OCI-LY7 (cell line): Measurements from ENCODE around the gene DPF3. TPM values are rescaled to one million over a fixed set of nuclear protein-coding genes. Genes with fewer than 3 reads are reported as not detected.

Experiments used
- BruUV-seq: library from RNA; stranded (reverse); fragments of 400-500 nt; replicated peaks from 2 replicates; lab custom pipeline; 2021; lab: Mats Ljungman, UMichigan
- CTCF ChIA-PET: fragments of 300-600 bp; sonication (Branson Sonifier 250); formaldehyde crosslinking; loops from one replicate; lab custom pipeline; 2022; ENCODE audit warnings: antibody characterized with exemption; ENCODE audit not compliant: unreplicated experiment; lab: Charles Lee
- POLR2A ChIA-PET: fragments of 300-600 bp; sonication (Branson Sonifier 250); formaldehyde crosslinking; loops from one replicate; lab custom pipeline; 2022; ENCODE audit warnings: antibody characterized with exemption; lab: Charles Lee
- DNase-seq: peaks from one replicate; pipeline ENCODE4 v3.0.0-alpha.2; 2015; ENCODE audit warnings: low spot score
- H2AFZ ChIP-seq: fragments of 200-600 bp; sonication (generic), shearing (Covaris generic); 2 replicates; pipeline ENCODE4 v1.6.1; 2014; ENCODE audit warnings: mild to moderate bottlenecking, antibody characterized with exemption, low read length, moderate library complexity
- H3K27ac ChIP-seq: fragments of 200-600 bp; sonication (generic); 2 replicates; pipeline ENCODE4 v1.5.1; 2014; ENCODE audit warnings: mixed run types, low read depth, mild to moderate bottlenecking, moderate library complexity, low read length, inconsistent platforms; ENCODE audit not compliant: poor library complexity, severe bottlenecking
- H3K36me3 ChIP-seq: fragments of 200-600 bp; sonication (generic); 2 replicates; pipeline ENCODE4 v1.6.1; 2014; ENCODE audit warnings: mild to moderate bottlenecking, antibody characterized with exemption, low read length, moderate library complexity, mixed read lengths; ENCODE audit not compliant: insufficient read depth
- H3K4me1 ChIP-seq: fragments of 200-600 bp; sonication (generic); 2 replicates; pipeline ENCODE4 v1.5.1; 2014; ENCODE audit warnings: mild to moderate bottlenecking, low read length; ENCODE audit not compliant: insufficient read depth, poor library complexity, severe bottlenecking
- H3K4me2 ChIP-seq: fragments of 200-600 bp; sonication (generic); 2 replicates; pipeline ENCODE4 v1.6.1; 2014; ENCODE audit warnings: mild to moderate bottlenecking, low read length
- H3K4me3 ChIP-seq: fragments of 200-600 bp; sonication (generic); 2 replicates; pipeline ENCODE4 v1.5.1; 2014; ENCODE audit warnings: mild to moderate bottlenecking, low read depth, low read length; ENCODE audit not compliant: poor library complexity, severe bottlenecking
- H3K79me2 ChIP-seq: fragments of 200-600 bp; sonication (generic); 2 replicates; pipeline ENCODE4 v1.6.1; 2016; ENCODE audit warnings: low read depth, mild to moderate bottlenecking, low read length, moderate library complexity, mixed read lengths; ENCODE audit not compliant: insufficient read depth
- H3K9me2 ChIP-seq: fragments of 200-600 bp; sonication (generic); 2 replicates; pipeline ENCODE4 v1.6.1; 2016; ENCODE audit warnings: mild to moderate bottlenecking, low read length, mixed read lengths; ENCODE audit not compliant: insufficient read depth
- H3K9me3 ChIP-seq: fragments of 200-600 bp; sonication (generic); 2 replicates; pipeline ENCODE4 v1.6.1; 2014; ENCODE audit warnings: mild to moderate bottlenecking, mixed run types, low read length, mixed read lengths
- H4K20me1 ChIP-seq: fragments of 200-600 bp; sonication (generic); 2 replicates; pipeline ENCODE4 v1.6.1; 2014; ENCODE audit warnings: mild to moderate bottlenecking, antibody characterized with exemption, low read length, moderate library complexity, mixed read lengths; ENCODE audit not compliant: insufficient read depth
- EZH2phosphoT487 ChIP-seq: fragments of 200-600 bp; sonication (generic); IDR thresholded peaks from 2 replicates; pipeline ENCODE4 v1.6.1; 2018; ENCODE audit warnings: low read depth, borderline replicate concordance, mild to moderate bottlenecking, mixed run types, antibody characterized with exemption, low read length, moderate library complexity, mixed read lengths
- intact Hi-C: fragments of 100-400 bp; cut with micrococcal nuclease; formaldehyde crosslinking; loops from one replicate; pipeline ENCODE4 v1.10.0; 2022; ENCODE audit not compliant: unreplicated experiment
- total RNA-seq, 2 experiments: library from RNA; depleted of rRNA in 1 of 2; stranded (reverse); fragments of >200 nt in 1 of 2; shearing (Covaris generic) in 1 of 2; gene quantifications; 2 replicates each; pipeline ENCODE4 v1.2.3, GENCODE V29; 2014 to 2022
- TF ChIP-seq, protein P1 (sequence below): fragments of 200-600 bp; sonication (generic); conservative IDR thresholded peaks from 2 replicates; pipeline ENCODE4 v1.5.1; 2014; ENCODE audit warnings: mild to moderate bottlenecking, antibody characterized with exemption, low read length, moderate library complexity, mixed read lengths

The DPF3 gene
- total RNA-seq, 2 experiments from 2014 or later = 0.42 TPM; not detected in 1

GRCh38 chr14:72920008-72920407 lies 26.1 kb upstream of the DPF3 start:
- Histone ChIP-seq H3K9me3 (no peaks in the 10 kb centered on the region), H3K36me3 (no peaks in the 10 kb centered on the region), H3K27ac (no peak overlapping the region), H3K79me2 (no peaks in the 10 kb centered on the region), H3K9me2 (no peaks in the 10 kb centered on the region), H3K4me1 (no peaks in the 10 kb centered on the region), H3K4me2 (no peak overlapping the region), H4K20me1 (no peaks in the 10 kb centered on the region), H2AFZ (no peak overlapping the region), H3K4me3 (no peak overlapping the region)
- no peak for DNase-seq
- ChIA-PET CTCF (no interaction called here), POLR2A (interaction anchor here (0.6 to 0.7 kb wide), 2 partner anchors 11 to 1184 kb away, joined by 3 to 5 read pairs; no protein-coding TSS in a partner anchor)
- BruUV-seq = no TSS peak
- intact Hi-C loops = no loop called here
- no peak for TF ChIP-seq EZH2phosphoT487
- TF ChIP-seq, protein P1, sequence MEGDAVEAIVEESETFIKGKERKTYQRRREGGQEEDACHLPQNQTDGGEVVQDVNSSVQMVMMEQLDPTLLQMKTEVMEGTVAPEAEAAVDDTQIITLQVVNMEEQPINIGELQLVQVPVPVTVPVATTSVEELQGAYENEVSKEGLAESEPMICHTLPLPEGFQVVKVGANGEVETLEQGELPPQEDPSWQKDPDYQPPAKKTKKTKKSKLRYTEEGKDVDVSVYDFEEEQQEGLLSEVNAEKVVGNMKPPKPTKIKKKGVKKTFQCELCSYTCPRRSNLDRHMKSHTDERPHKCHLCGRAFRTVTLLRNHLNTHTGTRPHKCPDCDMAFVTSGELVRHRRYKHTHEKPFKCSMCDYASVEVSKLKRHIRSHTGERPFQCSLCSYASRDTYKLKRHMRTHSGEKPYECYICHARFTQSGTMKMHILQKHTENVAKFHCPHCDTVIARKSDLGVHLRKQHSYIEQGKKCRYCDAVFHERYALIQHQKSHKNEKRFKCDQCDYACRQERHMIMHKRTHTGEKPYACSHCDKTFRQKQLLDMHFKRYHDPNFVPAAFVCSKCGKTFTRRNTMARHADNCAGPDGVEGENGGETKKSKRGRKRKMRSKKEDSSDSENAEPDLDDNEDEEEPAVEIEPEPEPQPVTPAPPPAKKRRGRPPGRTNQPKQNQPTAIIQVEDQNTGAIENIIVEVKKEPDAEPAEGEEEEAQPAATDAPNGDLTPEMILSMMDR = peak; percentile 37

GRCh38 chr14:72917094-72917802 lies 23.3 kb upstream of the DPF3 start:
- H3K4me2 ChIP-seq = no peak overlapping the region
- H3K9me3 ChIP-seq = no peaks in the 10 kb centered on the region
- no peak for TF ChIP-seq EZH2phosphoT487
- TF ChIP-seq, protein P1 = no peak
- H3K9me2 ChIP-seq = no peaks in the 10 kb centered on the region
- H3K4me1 ChIP-seq = no peaks in the 10 kb centered on the region
- no peak overlapping the region for H3K4me3 ChIP-seq
- H3K79me2 ChIP-seq = no peaks in the 10 kb centered on the region
- no peaks in the 10 kb centered on the region for H4K20me1 ChIP-seq
- no peak overlapping the region for H2AFZ ChIP-seq
- no TSS peak for BruUV-seq
- H3K27ac ChIP-seq = no peak overlapping the region
- ChIA-PET POLR2A (interaction anchor here (0.5 kb wide), 1 partner anchor 153 kb away, joined by 4 read pairs; no protein-coding TSS in a partner anchor), CTCF (no interaction called here)
- intact Hi-C loops = no loop called here
- DNase-seq = no peak
- H3K36me3 ChIP-seq = no peaks in the 10 kb centered on the region

GRCh38 chr14:72916174-72916573 lies 22.3 kb upstream of the DPF3 start:
- H2AFZ ChIP-seq = no peak overlapping the region
- DNase-seq = no peak
- H4K20me1 ChIP-seq = no peaks in the 10 kb centered on the region
- H3K9me3 ChIP-seq = no peaks in the 10 kb centered on the region
- POLR2A ChIA-PET = no interaction called here
- no peaks in the 10 kb centered on the region for H3K36me3 ChIP-seq
- TF ChIP-seq, protein P1 = no peak
- no peak for TF ChIP-seq EZH2phosphoT487
- no peak overlapping the region for H3K4me2 ChIP-seq
- intact Hi-C loops = no loop called here
- no peak overlapping the region for H3K4me3 ChIP-seq
- no TSS peak for BruUV-seq
- CTCF ChIA-PET = no interaction called here
- H3K79me2 ChIP-seq = no peaks in the 10 kb centered on the region
- H3K9me2 ChIP-seq = no peaks in the 10 kb centered on the region
- H3K4me1 ChIP-seq = no peaks in the 10 kb centered on the region
- H3K27ac ChIP-seq = no peak overlapping the region
